Measurements from ENCODE around the gene SP140.
A peak's percentile ranks its signal among the peaks of the same experiment; 100 is the strongest.
"Not testable (repeated sequence)": the region's sequence is repeated elsewhere in the genome, so short reads cannot be mapped to it uniquely, and the experiment has no call there.

Gene SP140

GRCh38 chr2:230225486-230225885, at the start of gene SP140:
TSS of gene SP140 (plus strand) at chr2:230225736. CDS start at chr2:230225845, 109 bp downstream.
- peak; percentile 91 for ATAC-seq

GRCh38 chr2:230176996-230177395, 48.5 kb upstream of the SP140 start:
- ATAC-seq, result no peak

More at GRCh38 chr2:230225486-230225885, at the start of gene SP140:
- peak; percentile 76 for DNase-seq

GRCh38 chr2:230178546-230179485, 46.7 kb upstream of the SP140 start:
- no peak for ATAC-seq

More at GRCh38 chr2:230176996-230177395, 48.5 kb upstream of the SP140 start:
- DNase-seq, result no peak

GRCh38 chr2:230179907-230180306, 45.6 kb upstream of the SP140 start:
- ATAC-seq, result no peak
- DNase-seq, result no peak

More at GRCh38 chr2:230178546-230179485, 46.7 kb upstream of the SP140 start:
- DNase-seq, result no peak

DNA sequence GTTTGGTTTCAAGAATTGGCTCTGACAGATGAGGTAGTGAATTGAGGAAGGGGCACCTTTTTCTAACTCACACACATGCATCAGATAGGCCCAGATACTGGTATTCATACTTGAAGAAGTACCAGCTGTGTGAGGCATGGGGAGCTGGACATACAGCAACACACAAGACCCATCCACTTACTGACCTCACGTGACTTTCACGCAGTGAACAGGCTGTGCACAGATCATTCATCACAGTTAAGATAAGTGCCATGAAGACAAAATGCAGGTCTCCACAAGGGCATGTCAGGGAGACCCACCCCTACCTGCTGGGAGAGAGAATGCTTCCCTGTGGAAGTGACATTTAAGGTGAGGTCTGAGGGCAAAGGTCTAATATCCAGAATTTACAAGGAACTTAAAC, 44.3 kb upstream of the SP140 start:
- no peak for ATAC-seq
- DNase-seq, result no peak

DNA sequence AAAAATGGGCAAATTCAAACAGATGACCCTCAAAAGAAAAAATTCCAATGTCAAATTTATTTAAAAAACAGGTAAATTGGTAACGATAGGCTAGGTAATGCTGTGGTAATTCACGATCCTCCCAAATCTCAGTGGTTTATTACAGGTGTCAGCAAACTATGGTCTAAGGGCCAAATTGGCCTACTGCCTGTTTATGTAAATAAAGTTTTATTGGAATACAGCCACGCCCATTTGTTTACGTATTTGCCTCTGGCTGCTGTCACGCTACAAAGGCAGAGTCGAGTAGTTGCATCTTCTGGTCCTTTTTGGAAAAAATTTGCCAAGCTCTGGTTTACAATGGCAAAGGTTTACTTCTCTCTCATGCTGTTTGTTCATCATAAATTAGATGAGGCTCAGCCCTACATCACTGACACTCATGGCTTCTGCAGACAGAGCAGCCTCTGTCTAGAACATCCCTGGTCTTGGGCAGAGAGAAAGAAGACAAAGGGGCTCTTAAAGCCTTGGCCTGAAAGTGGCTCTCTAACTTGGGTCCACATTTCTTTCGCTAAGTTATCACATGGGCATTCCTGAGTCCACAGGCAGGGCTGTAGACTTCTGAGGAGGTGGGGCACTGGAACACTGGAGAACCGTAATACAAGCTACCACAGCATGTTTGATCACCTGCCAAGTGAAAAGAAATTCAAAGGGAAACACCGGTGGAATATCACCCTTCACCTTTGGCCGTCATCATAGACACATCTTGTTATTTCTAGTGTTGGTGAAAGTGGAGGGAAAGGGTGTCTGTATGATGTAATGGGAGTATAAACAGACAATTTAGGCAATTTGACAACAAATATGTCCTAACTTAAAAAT, 40.6 kb upstream of the SP140 start:
- DNase-seq (no peak), ATAC-seq (no peak)

- DNase-seq, result no peak
- peak; percentile 66 for ATAC-seq
Observed at GRCh38 chr2:230202430-230203109, 23.0 kb upstream of the SP140 start.

DNA sequence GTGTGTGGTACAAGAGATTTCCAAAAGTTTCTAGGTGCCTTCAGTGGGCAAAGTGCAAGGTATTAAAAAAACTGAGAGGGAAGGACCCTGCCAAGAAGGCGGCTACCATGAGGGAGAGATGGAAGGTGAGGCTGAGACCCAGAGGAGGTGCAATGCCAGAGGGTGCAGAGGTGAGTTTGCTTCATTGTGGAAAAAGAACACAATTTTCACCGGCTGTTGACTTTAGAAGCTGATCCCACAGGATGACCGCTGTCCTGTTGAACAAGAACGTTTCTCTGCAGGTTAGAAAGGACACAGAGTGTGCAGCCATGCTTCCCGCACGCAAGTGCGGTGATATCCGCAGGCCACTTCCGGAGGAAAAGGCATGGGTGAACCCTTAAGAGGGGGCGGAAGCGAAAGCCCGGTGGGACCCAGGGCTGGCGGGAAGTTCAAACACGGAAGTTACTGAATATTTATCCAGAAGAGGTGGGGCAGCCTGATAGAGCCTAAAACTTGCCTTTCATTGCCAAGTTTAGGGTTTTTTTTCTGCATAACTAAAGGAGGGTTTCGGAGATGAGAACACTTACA, 22.3 kb upstream of the SP140 start:
- ATAC-seq, result no peak
- DNase-seq, result no peak

- ATAC-seq, result no peak
- DNase-seq, result no peak
Observed at GRCh38 chr2:230205034-230205433, 20.5 kb upstream of the SP140 start.

GRCh38 chr2:230205721-230206120, 19.8 kb upstream of the SP140 start:
- DNase-seq (no peak), ATAC-seq (no peak)

GRCh38 chr2:230208576-230208975, 17.0 kb upstream of the SP140 start:
- DNase-seq (no peak), ATAC-seq (no peak)

GRCh38 chr2:230209422-230210051, 16.0 kb upstream of the SP140 start:
- no peak for DNase-seq
- ATAC-seq, result peak; percentile 25

- no peak for DNase-seq
- ATAC-seq, result no peak
Observed at GRCh38 chr2:230216489-230216888, 9.0 kb upstream of the SP140 start.

- DNase-seq (no peak), ATAC-seq (no peak)
Observed at GRCh38 chr2:230217424-230217823, 8.1 kb upstream of the SP140 start.

DNA sequence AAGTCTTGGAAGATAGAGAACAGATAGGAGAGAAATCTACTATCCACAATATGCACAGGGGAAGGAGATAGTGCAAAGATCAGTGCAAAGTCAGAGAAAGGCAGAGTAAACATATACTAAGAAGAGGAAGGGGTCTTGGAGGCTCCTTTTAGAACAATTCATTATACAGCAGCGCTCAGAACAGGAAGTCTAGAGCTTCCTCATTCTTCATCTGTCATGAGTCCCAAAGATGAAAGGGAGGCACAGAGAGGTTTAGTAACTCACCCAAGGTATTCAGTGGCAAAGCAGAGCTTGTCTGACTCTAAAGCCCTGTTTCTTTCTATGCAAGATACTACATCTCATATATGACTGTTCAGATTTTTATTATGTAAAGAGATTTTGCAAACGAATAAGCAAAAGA, 7.1 kb upstream of the SP140 start:
- no peak for ATAC-seq
- DNase-seq, result no peak

DNA sequence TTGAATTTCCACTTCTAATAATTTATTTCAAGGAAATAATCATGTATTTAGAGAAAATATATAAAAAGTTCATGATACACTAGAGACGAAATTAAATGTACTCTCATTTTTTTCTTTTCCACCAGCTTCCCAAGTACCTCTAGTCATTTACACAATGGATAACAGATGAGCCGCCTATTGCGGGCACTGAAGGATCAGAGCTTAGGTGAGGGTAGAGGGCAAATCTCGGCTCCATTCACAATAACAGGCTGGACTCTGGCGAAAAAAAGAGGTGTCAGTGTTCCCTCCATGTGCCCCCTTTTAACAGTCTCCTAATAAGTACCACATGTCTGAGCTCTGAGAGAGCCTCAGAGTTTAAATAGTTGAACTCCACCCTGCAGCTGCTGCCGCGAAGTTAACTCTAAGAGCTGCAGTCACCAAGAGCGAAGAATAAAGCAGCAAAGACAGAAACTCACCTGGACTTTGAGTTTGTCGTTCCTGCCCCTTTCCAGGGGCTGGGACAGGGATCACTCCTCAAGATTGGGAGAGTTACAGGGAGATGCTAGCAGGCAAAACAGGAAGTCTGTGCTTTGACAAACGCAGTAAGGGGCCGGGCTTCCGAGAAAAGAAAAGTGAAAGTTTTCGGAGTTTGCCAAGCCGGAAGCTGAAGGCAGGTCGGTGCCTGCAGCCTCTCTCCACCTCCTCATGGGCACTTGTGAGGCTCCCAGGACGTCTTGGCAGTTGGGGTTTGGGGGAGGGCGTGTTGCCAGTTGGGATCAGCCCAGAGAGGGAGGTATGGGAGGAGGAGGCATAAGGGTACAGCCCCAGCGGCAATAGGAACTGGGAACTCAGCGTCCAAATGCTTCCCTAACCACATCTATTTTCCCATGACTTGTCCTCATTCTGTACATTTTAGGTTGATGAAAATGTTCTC, 5.9 kb upstream of the SP140 start, which contains the start of gene SP110:
Gene SP110 (minus strand): TSS at position 566 of the 913 bp plus-strand sequence. CDS start 3,057 bp downstream, outside the sequence.
- DNase-seq, result peak; percentile 78
- peak; percentile 96 for ATAC-seq

DNA sequence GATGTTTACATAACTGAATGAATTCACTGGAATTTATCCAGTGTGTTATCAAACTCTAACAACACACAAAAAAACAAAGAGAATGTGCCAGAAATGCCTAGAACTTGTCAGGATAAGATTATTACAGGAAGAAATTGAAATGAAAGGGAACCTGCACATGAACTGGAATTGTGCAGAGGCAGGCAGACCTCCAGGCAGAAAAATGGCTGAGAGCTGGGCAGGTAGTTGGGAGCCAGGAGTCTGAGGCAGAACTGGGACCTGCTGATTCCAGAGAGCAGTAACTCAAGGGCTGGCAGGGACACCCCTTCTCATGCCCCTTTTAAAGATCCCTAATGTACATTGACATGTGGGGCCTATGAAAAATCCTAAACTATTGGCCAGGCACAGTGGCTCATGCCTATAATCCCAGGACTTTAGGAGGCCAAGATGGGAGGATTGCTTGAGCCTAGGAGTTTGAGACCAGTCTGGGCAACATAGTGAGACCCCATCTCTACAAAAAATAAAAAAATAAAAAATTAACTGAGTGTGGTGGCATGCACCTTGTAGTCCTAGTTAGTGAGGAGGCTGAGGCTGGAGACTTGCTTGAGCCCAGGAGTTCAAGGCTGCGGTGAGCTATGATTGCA, 5.1 kb upstream of the SP140 start:
- ATAC-seq (no peak), DNase-seq (no peak)

- DNase-seq (no peak), ATAC-seq (no peak)
Observed at GRCh38 chr2:230221493-230221892, 4.0 kb upstream of the SP140 start.

DNA sequence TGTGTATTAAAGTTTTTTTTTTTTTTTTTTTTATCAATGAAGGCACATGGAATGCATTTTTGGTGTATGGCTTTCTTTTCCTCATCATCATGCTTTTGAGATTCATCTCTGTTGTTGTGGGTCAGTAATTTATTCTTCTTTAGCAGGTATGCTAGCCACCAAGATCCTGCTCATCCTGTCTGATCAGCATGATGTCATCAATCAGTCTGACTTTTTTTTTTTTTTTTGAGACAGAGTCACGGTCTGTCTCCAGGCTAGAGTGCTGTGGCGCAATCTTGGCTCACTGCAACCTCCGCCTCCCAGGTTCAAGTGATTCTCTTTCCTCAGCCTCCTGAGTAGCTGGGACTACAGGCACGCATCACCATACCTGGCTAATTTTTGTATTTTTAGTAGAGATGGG, 2.7 kb upstream of the SP140 start:
- ATAC-seq, DNase-seq: not testable (repeated sequence)

- no peak for DNase-seq
- no peak for ATAC-seq
Observed at GRCh38 chr2:230224458-230224857, 1.1 kb upstream of the SP140 start.

Measured in stimulated activated naive CD8-positive, alpha-beta T cell treated with anti-CD3 and anti-CD28 coated beads, Interleukin-15, Interleukin-2, amounts not matched to agents 100 U/mL and 50 U/mL, for 24 hours (primary cell).